HepG2 (cell line): ENCODE measurements around the gene CLBA1. TPM values are rescaled to one million over a fixed set of nuclear protein-coding genes. Genes with fewer than 3 reads are reported as not detected.
A peak's percentile ranks its signal among the peaks of the same experiment; 100 is the strongest.

Experiments used
- ATF3 ChIP-seq: sonication (generic); formaldehyde crosslinking; IDR thresholded peaks from 2 replicates; pipeline ENCODE4 v1.4.0; 2020; ENCODE audit warnings: missing genetic modification reagents
- CHD2 ChIP-seq: IDR thresholded peaks from 2 replicates; pipeline ENCODE4 v1.6.1; 2011; ENCODE audit warnings: low read depth, low read length, improper control_type of control experiment
- HIVEP1 ChIP-seq: sonication (generic); formaldehyde crosslinking; IDR thresholded peaks from 2 replicates; pipeline ENCODE4 v1.4.0; 2020; ENCODE audit warnings: mild to moderate bottlenecking, missing genetic modification reagents
- IKZF5 ChIP-seq: IDR thresholded peaks from 2 replicates; pipeline ENCODE4 v1.6.1; 2018; ENCODE audit warnings: missing genetic modification reagents, mild to moderate bottlenecking, missing compliant biosample characterization
- MTERF4 ChIP-seq: sonication (generic); formaldehyde crosslinking; IDR thresholded peaks from 2 replicates; pipeline ENCODE4 v1.8.0; 2023; ENCODE audit warnings: mild to moderate bottlenecking, missing genetic modification reagents
- NAIF1 ChIP-seq: sonication (generic); formaldehyde crosslinking; IDR thresholded peaks from 2 replicates; pipeline ENCODE4 v1.5.0; 2020; ENCODE audit warnings: mild to moderate bottlenecking, missing genetic modification reagents, borderline replicate concordance
- SMC3 ChIP-seq: IDR thresholded peaks from 2 replicates; pipeline ENCODE4 v1.6.1; 2011; ENCODE audit warnings: low read length, improper control_type of control experiment
- TBX2 ChIP-seq: sonication (generic); formaldehyde crosslinking; IDR thresholded peaks from 2 replicates; pipeline ENCODE4 v1.5.0; 2020; ENCODE audit warnings: missing genetic modification reagents, mild to moderate bottlenecking, borderline replicate concordance
- USF2 ChIP-seq, 2 experiments: sonication (generic) in 1 of 2; formaldehyde crosslinking in 1 of 2; IDR thresholded peaks; 2 replicates each; pipeline versions ENCODE4 v1.5.1 to v1.6.1; 2011 to 2020; ENCODE audit warnings: borderline replicate concordance in 1 of 2, low read depth in 1 of 2, low read length in 1 of 2, mild to moderate bottlenecking in 1 of 2, missing genetic modification reagents in 1 of 2, moderate library complexity in 1 of 2
- ZMYM4 ChIP-seq: sonication (generic); formaldehyde crosslinking; IDR thresholded peaks from 2 replicates; pipeline ENCODE4 v1.8.1; 2023; ENCODE audit warnings: mild to moderate bottlenecking, missing genetic modification reagents
- ZNF275 ChIP-seq: sonication (generic); formaldehyde crosslinking; IDR thresholded peaks from 2 replicates; pipeline ENCODE4 v1.8.0; 2022; ENCODE audit warnings: missing genetic modification reagents, mild to moderate bottlenecking, inconsistent platforms, borderline replicate concordance
- ZNF574 ChIP-seq: sonication (generic); formaldehyde crosslinking; IDR thresholded peaks from 2 replicates; pipeline ENCODE4 v1.4.0; 2020; ENCODE audit warnings: missing genetic modification reagents
- ZNF598 ChIP-seq: sonication (generic); formaldehyde crosslinking; IDR thresholded peaks from 2 replicates; pipeline ENCODE4 v1.5.1; 2020; ENCODE audit warnings: mild to moderate bottlenecking, missing genetic modification reagents, borderline replicate concordance
- ZNF704 ChIP-seq: sonication (generic); formaldehyde crosslinking; IDR thresholded peaks from 2 replicates; pipeline ENCODE4 v1.8.1; 2023; ENCODE audit warnings: mild to moderate bottlenecking, inconsistent platforms, moderate library complexity, missing genetic modification reagents, borderline replicate concordance
- ZNF740 ChIP-seq: sonication (generic); formaldehyde crosslinking; IDR thresholded peaks from 2 replicates; pipeline ENCODE4 v1.4.0; 2020; ENCODE audit warnings: missing genetic modification reagents
- ZSCAN31 ChIP-seq: sonication (generic); formaldehyde crosslinking; IDR thresholded peaks from 2 replicates; pipeline ENCODE4 v1.5.0; 2020; ENCODE audit warnings: low read depth, mild to moderate bottlenecking, missing genetic modification reagents
- polyA plus RNA-seq, 8 experiments: library from polyadenylated mRNA; depleted of rRNA in 3 of 8; stranded (reverse) in 7 of 8; unstranded in 1 of 8; fragments of >200 nt; fragmentation: Illumina TruSeq in 4 of 8; extraction: Trizol in 4 of 8; gene quantifications; 2 replicates each; pipeline versions ENCODE4 v1.2.1 to v1.2.3, GENCODE V29; 2011 to 2016; ENCODE audit warnings: low read depth in 4 of 8, missing spikeins in 1 of 8, mixed read lengths in 1 of 8; ENCODE audit not compliant: insufficient read depth in 1 of 8
- total RNA-seq, 5 experiments: library from RNA; depleted of rRNA; stranded (reverse); fragments of >200 nt; fragmentation: Illumina TruSeq; extraction: Trizol; gene quantifications; 2 replicates each; pipeline ENCODE4 v1.2.3, GENCODE V29; 2016; ENCODE audit warnings: low read depth in 1 of 5

Gene CLBA1
- total and polyA plus RNA-seq, 2 of the 13 experiments (the other 11 are each of a cell fraction or from before 2014, with no cell fraction given): 1.2 to 1.4 TPM

- TF ChIP-seq IKZF5 (CRISPR knock-in tag) (peak; percentile 10), HIVEP1 (CRISPR knock-in tag) (peak; percentile 56; the same call in 1 of the 2 replicates), NAIF1 (CRISPR knock-in tag) (peak; percentile 60; the same call in 1 of the 2 replicates), MTERF4 (CRISPR knock-in tag) (peak; percentile 65; the same call in 1 of the 2 replicates), ZNF598 (CRISPR knock-in tag) (0 out of 2 replicates have a peak, but pooled peaks have one; percentile 55), SMC3 (no peak), ZNF275 (CRISPR knock-in tag) (0 out of 2 replicates have a peak, but pooled peaks have one; percentile 7), CHD2 (peak; percentile 52; the same call in 1 of the 2 replicates), USF2 (IDR thresholded peaks at IDR 0.05; ENCODE audit: low read depth, low read length) (no peak), USF2 (CRISPR knock-in tag; IDR thresholded peaks at IDR 0.05; ENCODE audit: borderline replicate concordance) (peak; percentile 47; the same call in 1 of the 2 replicates), ZNF740 (CRISPR knock-in tag) (peak; percentile 98), ZNF704 (CRISPR knock-in tag) (0 out of 2 replicates have a peak, but pooled peaks have one; percentile 1), TBX2 (CRISPR knock-in tag) (0 out of 2 replicates have a peak, but pooled peaks have one; percentile 4), ZNF574 (peak; percentile 5; the same call in 1 of the 2 replicates), ZSCAN31 (CRISPR knock-in tag) (no peak; the same call in 1 of the 2 replicates), ATF3 (CRISPR knock-in tag) (no peak), ZMYM4 (CRISPR knock-in tag) (no peak)
These were observed 36.2 kb downstream of the CLBA1 start (continued) for GRCh38 chr14:105021656-105022275.
